Measurements from ENCODE around the gene MLNR.
A peak's percentile ranks its signal among the peaks of the same experiment; 100 is the strongest.

Gene MLNR

DNA sequence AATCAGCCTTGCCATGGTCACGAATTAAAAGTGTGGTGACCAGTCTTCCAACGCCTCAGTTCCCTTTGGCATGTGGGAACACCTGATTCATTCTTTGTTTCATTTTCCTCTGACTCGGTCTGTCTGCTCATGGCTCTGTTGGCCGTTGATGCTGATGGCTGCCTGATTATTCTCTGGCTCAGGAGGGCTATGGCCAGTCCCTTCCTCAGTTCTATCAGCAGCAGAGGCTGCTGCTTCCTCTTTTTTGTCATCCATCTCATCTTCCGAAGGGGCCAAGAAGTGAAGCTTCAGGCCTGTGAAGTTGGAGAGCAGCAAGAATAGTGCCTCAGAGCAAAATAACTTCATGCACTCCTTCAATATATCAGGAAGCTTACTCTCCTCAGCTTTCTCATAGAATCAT, 9.5 kb upstream of the MLNR start:
- Histone ChIP-seq H3K4me2 (ENCODE audit: low read depth, low read length, poor library complexity, severe bottlenecking) (no peak overlapping the region), H3K9me2 (replicated peaks; ENCODE audit: insufficient read depth, low read length) (no peaks in the 10 kb centered on the region), H3K36me3 (ENCODE audit: low read length) (no peaks in the 10 kb centered on the region; the same call in 1 of the 2 replicates), H3K27ac (ENCODE audit: low read depth, low read length) (no peak overlapping the region), H3F3A (ENCODE audit: insufficient read depth) (no peaks in the 10 kb centered on the region), H4K20me1 (ENCODE audit: low read depth, low read length) (no peaks in the 10 kb centered on the region), H3K79me2 (ENCODE audit: insufficient read depth, low read length) (no peaks in the 10 kb centered on the region), H3K27me3 (ENCODE audit: low read length) (no peaks in the 10 kb centered on the region), H3K4me3 (ENCODE audit: insufficient read depth, low read length, poor library complexity, severe bottlenecking) (no peak overlapping the region), H3K9me3 (ENCODE audit: insufficient read depth, low read length) (no peaks in the 10 kb centered on the region), H2AFZ (ENCODE audit: low read depth, low read length, severe bottlenecking) (no peak overlapping the region), H3K9ac (ENCODE audit: low read length) (no peak overlapping the region)
- TF ChIP-seq, protein P1, sequence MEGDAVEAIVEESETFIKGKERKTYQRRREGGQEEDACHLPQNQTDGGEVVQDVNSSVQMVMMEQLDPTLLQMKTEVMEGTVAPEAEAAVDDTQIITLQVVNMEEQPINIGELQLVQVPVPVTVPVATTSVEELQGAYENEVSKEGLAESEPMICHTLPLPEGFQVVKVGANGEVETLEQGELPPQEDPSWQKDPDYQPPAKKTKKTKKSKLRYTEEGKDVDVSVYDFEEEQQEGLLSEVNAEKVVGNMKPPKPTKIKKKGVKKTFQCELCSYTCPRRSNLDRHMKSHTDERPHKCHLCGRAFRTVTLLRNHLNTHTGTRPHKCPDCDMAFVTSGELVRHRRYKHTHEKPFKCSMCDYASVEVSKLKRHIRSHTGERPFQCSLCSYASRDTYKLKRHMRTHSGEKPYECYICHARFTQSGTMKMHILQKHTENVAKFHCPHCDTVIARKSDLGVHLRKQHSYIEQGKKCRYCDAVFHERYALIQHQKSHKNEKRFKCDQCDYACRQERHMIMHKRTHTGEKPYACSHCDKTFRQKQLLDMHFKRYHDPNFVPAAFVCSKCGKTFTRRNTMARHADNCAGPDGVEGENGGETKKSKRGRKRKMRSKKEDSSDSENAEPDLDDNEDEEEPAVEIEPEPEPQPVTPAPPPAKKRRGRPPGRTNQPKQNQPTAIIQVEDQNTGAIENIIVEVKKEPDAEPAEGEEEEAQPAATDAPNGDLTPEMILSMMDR (IDR thresholded peaks at IDR 0.05; ENCODE audit: insufficient read depth, low read length, poor library complexity, severe bottlenecking) = no peak
- no peak for TF ChIP-seq EZH2phosphoT487 (conservative IDR thresholded peaks at IDR 0.05; ENCODE audit: low read length)

DNA sequence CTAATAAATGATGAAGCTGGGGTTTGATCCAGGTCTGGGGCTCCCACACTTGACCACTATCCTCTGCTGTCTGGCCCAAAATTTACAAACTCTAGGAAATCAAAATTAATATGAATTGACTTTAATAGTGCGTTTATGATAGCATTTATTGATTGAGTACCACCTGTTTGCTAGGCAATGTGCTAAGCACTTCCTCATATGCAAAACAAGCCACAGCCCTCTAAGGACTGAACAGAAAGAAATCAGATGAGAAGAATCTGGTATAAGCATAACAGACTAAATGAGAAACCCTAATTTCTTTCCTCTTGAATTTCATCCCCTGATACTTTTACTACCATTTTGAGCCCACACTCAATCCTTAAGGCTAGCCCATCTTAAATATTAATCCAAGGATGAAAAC, 6.6 kb upstream of the MLNR start:
- H2AFZ ChIP-seq (ENCODE audit: low read depth, low read length, severe bottlenecking) = no peak overlapping the region

DNA sequence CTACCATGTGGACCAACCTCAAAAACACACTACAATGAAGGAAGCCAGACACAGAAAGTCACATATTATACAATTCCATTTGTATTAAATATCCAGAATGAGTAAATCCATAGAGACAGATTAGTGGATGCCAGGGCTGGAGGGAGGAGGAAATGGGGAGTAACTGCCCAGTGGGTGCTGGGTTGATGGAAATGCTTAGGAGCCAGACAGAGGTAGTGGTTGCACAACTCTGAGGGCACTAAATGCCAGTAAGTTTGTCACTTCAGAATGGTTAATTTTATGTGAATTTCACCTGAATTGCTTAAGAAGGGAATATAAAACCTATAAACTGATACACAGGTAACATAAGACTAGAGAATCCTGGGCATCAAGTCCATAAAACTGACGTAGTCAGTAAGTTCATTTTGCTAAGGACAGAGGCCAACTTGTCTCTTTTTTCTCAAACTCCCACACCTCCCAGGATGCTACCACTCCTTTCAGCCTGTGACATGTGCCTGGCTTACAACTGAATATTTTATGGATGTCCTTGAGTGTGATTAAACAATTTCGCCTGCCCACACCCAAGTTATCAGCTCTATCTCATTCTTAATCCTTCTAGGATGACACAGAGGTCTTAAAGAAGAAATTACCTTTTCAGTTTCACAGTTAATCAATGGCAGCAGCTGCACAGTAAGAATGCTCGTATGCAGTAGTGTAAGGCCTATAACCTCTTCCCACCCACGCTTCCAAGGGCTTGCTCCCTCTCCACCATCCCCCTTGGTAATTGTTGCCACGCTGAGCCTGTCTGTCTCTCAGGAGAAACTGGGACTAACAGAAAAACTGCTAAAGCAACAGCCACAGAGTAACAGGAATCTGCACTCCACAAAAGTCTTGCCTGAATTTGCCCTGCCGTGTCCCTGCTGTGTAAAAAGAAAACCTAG, 5.9 kb upstream of the MLNR start:
- Histone ChIP-seq H2AFZ (ENCODE audit: low read depth, low read length, severe bottlenecking) (peak overlapping the region; percentile 98), H3K4me3 (ENCODE audit: insufficient read depth, low read length, poor library complexity, severe bottlenecking) (no peak overlapping the region), H3K9ac (ENCODE audit: low read length) (peak overlapping the region; percentile 3; the same call in 1 of the 2 replicates), H3K79me2 (ENCODE audit: insufficient read depth, low read length) (no peaks in the 10 kb centered on the region), H3K9me3 (ENCODE audit: insufficient read depth, low read length) (no peaks in the 10 kb centered on the region), H3K36me3 (ENCODE audit: low read length) (no peaks in the 10 kb centered on the region), H3F3A (ENCODE audit: insufficient read depth) (no peaks in the 10 kb centered on the region), H3K27me3 (ENCODE audit: low read length) (no peaks in the 10 kb centered on the region), H4K20me1 (ENCODE audit: low read depth, low read length) (no peaks in the 10 kb centered on the region), H3K4me2 (ENCODE audit: low read depth, low read length, poor library complexity, severe bottlenecking) (no peak overlapping the region), H3K9me2 (replicated peaks; ENCODE audit: insufficient read depth, low read length) (no peaks in the 10 kb centered on the region), H3K27ac (ENCODE audit: low read depth, low read length) (no peak overlapping the region)
- TF ChIP-seq, protein P1 (IDR thresholded peaks at IDR 0.05; ENCODE audit: insufficient read depth, low read length, poor library complexity, severe bottlenecking) = no peak
- TF ChIP-seq EZH2phosphoT487 (conservative IDR thresholded peaks at IDR 0.05; ENCODE audit: low read length) = no peak

More for the DNA sequence above, 6.6 kb upstream of the MLNR start:
- H4K20me1 ChIP-seq (ENCODE audit: low read depth, low read length) = no peaks in the 10 kb centered on the region
- no peaks in the 10 kb centered on the region for H3K79me2 ChIP-seq (ENCODE audit: insufficient read depth, low read length)
- H3K36me3 ChIP-seq (ENCODE audit: low read length) = no peaks in the 10 kb centered on the region
- H3K4me2 ChIP-seq (ENCODE audit: low read depth, low read length, poor library complexity, severe bottlenecking) = no peak overlapping the region
- no peaks in the 10 kb centered on the region for H3K9me2 ChIP-seq (replicated peaks; ENCODE audit: insufficient read depth, low read length)
- no peak for TF ChIP-seq EZH2phosphoT487 (conservative IDR thresholded peaks at IDR 0.05; ENCODE audit: low read length)
- TF ChIP-seq, protein P1 (IDR thresholded peaks at IDR 0.05; ENCODE audit: insufficient read depth, low read length, poor library complexity, severe bottlenecking) = no peak
- no peak overlapping the region for H3K9ac ChIP-seq (ENCODE audit: low read length)
- no peaks in the 10 kb centered on the region for H3F3A ChIP-seq (ENCODE audit: insufficient read depth)
- H3K4me3 ChIP-seq (ENCODE audit: insufficient read depth, low read length, poor library complexity, severe bottlenecking) = no peak overlapping the region
- no peaks in the 10 kb centered on the region for H3K27me3 ChIP-seq (ENCODE audit: low read length)
- H3K27ac ChIP-seq (ENCODE audit: low read depth, low read length) = no peak overlapping the region
- H3K9me3 ChIP-seq (ENCODE audit: insufficient read depth, low read length) = no peaks in the 10 kb centered on the region

Data from SU-DHL-6 (cell line).